GM12872 (cell line): ENCODE data around the gene GLIS1.

ENCODE experiments used
- TF ChIP-seq, protein P1 (sequence below): IDR thresholded peaks from 3 replicates; pipeline ENCODE4 v1.5.1; 2011; ENCODE audit warnings: low read depth, mild to moderate bottlenecking, low read length, moderate library complexity; ENCODE audit not compliant: insufficient read depth

Gene GLIS1

DNA sequence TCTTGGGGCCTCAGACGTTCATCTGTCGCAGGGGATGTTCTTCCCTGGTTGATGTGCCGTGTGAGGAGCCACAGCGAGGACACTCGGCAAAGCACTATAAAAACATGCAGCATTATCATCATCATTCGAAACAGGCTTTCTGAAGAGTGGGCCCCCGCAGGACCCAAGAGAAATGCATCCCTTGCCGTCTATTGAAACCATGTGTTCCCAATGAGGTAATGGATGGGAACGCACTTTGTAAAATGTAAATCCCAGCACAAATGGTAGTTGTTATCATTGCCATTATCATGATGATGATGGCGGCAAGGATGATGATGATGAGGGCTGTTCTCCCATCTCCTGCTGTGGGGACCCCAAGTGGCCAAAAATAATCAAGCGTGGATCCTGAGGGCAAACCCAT is 76.8 kb downstream of the GLIS1 start:
- TF ChIP-seq, protein P1, sequence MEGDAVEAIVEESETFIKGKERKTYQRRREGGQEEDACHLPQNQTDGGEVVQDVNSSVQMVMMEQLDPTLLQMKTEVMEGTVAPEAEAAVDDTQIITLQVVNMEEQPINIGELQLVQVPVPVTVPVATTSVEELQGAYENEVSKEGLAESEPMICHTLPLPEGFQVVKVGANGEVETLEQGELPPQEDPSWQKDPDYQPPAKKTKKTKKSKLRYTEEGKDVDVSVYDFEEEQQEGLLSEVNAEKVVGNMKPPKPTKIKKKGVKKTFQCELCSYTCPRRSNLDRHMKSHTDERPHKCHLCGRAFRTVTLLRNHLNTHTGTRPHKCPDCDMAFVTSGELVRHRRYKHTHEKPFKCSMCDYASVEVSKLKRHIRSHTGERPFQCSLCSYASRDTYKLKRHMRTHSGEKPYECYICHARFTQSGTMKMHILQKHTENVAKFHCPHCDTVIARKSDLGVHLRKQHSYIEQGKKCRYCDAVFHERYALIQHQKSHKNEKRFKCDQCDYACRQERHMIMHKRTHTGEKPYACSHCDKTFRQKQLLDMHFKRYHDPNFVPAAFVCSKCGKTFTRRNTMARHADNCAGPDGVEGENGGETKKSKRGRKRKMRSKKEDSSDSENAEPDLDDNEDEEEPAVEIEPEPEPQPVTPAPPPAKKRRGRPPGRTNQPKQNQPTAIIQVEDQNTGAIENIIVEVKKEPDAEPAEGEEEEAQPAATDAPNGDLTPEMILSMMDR: no peak

- TF ChIP-seq, protein P1: no peak
Measured at GRCh38 chr1:53661496-53661895, 77.5 kb downstream of the GLIS1 start.

GRCh38 chr1:53660666-53661065 is 78.3 kb downstream of the GLIS1 start:
- TF ChIP-seq, protein P1: no peak

DNA sequence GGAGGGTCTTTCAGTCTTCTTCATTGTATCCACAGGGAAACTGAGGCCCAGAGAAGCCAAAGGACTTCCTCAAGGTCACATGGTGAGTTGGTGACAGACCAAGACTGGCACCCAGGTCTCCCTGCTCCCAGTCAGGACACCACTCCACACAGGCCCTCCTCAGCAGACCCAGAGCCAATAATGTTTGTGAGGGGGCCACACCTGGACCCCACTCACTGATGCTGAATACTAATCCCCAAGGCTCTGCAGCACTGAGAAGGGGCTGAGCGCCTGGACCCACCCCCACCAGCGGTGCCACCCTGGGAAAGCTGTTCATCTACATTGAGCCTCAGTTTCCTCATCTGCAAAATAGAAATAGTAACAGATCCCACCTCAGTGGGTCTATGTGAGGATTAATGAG is 79.5 kb downstream of the GLIS1 start:
- TF ChIP-seq, protein P1: no peak

GRCh38 chr1:53658489-53659230 is 80.3 kb downstream of the GLIS1 start:
- TF ChIP-seq, protein P1: no peak

GRCh38 chr1:53657891-53658396 is 81.0 kb downstream of the GLIS1 start:
- TF ChIP-seq, protein P1: no peak

GRCh38 chr1:53657531-53657805 is 81.5 kb downstream of the GLIS1 start:
- TF ChIP-seq, protein P1: no peak
